ENCODE results near the gene GPNMB.

GRCh38 chr7:23272275-23272674 is 25.7 kb downstream of the GPNMB start:
- TF ChIP-seq CTCF (IDR thresholded peaks at IDR 0.05) = no peak
- no peak for TF ChIP-seq EP300 (IDR thresholded peaks at IDR 0.05)
- TF ChIP-seq POLR2A (IDR thresholded peaks at IDR 0.05) = no peak

All from tibial nerve (tissue), 4 donors.